ENCODE results near the gene OR7C1.
"Not testable (repeated sequence)": the region's sequence is repeated elsewhere in the genome, so short reads cannot be mapped to it uniquely, and the experiment has no call there.

The OR7C1 gene

DNA sequence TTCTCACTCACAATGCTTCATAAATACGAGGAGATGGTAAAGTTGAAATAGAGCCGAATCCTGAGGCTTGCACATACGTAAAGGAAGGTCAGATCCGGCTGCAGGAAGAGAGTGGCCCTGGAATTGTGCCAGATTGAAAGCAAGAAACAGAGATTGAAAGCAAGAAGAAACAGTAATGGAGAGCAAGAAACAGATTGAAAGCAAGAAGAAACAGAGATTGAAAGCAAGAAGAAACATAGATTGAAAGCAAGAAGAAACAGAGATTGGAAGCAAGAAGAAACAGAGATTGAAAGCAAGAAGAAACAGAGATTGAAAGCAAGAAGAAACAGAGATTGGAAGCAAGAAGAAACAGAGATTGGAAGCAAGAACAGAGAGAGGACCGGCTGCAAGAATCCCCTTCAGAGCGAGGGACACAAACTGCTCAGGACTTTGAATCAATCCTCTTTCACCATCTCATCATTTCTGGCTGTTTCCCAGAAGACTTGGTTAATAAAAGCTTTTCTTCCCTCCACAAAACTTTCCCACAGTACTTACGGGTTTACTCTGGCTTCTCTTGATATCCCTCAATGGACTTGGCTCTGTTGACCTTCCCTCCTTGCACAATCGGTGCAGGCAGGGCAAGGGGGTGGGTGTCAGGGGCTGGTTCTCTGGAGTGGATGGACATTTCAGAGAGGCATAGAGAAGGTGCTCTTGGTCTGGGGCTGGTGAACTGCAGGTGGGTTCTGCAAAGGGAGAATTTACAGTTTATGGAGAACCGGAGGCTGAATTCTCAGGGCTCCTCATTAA lies 25.5 kb downstream of the OR7C1 start:
- TF ChIP-seq, protein P1, sequence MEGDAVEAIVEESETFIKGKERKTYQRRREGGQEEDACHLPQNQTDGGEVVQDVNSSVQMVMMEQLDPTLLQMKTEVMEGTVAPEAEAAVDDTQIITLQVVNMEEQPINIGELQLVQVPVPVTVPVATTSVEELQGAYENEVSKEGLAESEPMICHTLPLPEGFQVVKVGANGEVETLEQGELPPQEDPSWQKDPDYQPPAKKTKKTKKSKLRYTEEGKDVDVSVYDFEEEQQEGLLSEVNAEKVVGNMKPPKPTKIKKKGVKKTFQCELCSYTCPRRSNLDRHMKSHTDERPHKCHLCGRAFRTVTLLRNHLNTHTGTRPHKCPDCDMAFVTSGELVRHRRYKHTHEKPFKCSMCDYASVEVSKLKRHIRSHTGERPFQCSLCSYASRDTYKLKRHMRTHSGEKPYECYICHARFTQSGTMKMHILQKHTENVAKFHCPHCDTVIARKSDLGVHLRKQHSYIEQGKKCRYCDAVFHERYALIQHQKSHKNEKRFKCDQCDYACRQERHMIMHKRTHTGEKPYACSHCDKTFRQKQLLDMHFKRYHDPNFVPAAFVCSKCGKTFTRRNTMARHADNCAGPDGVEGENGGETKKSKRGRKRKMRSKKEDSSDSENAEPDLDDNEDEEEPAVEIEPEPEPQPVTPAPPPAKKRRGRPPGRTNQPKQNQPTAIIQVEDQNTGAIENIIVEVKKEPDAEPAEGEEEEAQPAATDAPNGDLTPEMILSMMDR (IDR thresholded peaks at IDR 0.05; ENCODE audit: control insufficient read depth, extremely low read depth, insufficient read depth): no peak
- no peak overlapping the region for H3K4me3 ChIP-seq (ENCODE audit: low read depth, low read length)
- DNase-seq (ENCODE audit: low read depth): no peak

- DNase-seq (ENCODE audit: low read depth): no peak
- no peak overlapping the region for H3K4me3 ChIP-seq (ENCODE audit: low read depth, low read length)
- TF ChIP-seq, protein P1 (IDR thresholded peaks at IDR 0.05; ENCODE audit: control insufficient read depth, extremely low read depth, insufficient read depth): no peak
Observed at GRCh38 chr19:14804765-14805164, 30.2 kb downstream of the OR7C1 start.

GRCh38 chr19:14798760-14799159 lies 36.2 kb downstream of the OR7C1 start:
- TF ChIP-seq, protein P1 (IDR thresholded peaks at IDR 0.05; ENCODE audit: control insufficient read depth, extremely low read depth, insufficient read depth): no peak
- no peak overlapping the region for H3K4me3 ChIP-seq (ENCODE audit: low read depth, low read length)
- DNase-seq (ENCODE audit: low read depth): no peak

- no peak for DNase-seq (ENCODE audit: low read depth)
- H3K4me3 ChIP-seq (ENCODE audit: low read depth, low read length): no peak overlapping the region
- TF ChIP-seq, protein P1 (IDR thresholded peaks at IDR 0.05; ENCODE audit: control insufficient read depth, extremely low read depth, insufficient read depth): no peak
Observed at GRCh38 chr19:14796021-14796420, 39.0 kb downstream of the OR7C1 start.

GRCh38 chr19:14795078-14795721 lies 39.8 kb downstream of the OR7C1 start:
- TF ChIP-seq, protein P1 (IDR thresholded peaks at IDR 0.05; ENCODE audit: control insufficient read depth, extremely low read depth, insufficient read depth): no peak
- no peak overlapping the region for H3K4me3 ChIP-seq (ENCODE audit: low read depth, low read length)
- DNase-seq (ENCODE audit: low read depth): no peak

GRCh38 chr19:14792250-14792649 lies 42.7 kb downstream of the OR7C1 start:
- H3K4me3 ChIP-seq (ENCODE audit: low read depth, low read length): not testable (repeated sequence)
- peak; percentile 21 for DNase-seq (ENCODE audit: low read depth)

GRCh38 chr19:14786421-14786851 lies 48.5 kb downstream of the OR7C1 start:
- no peak overlapping the region for H3K4me3 ChIP-seq (ENCODE audit: low read depth, low read length)
- DNase-seq (ENCODE audit: low read depth): no peak
- TF ChIP-seq, protein P1 (IDR thresholded peaks at IDR 0.05; ENCODE audit: control insufficient read depth, extremely low read depth, insufficient read depth): peak; percentile 77

- not testable (repeated sequence) for H3K4me3 ChIP-seq (ENCODE audit: low read depth, low read length); DNase-seq (ENCODE audit: low read depth)
Observed at GRCh38 chr19:14785102-14785793, 49.7 kb downstream of the OR7C1 start.

DNA sequence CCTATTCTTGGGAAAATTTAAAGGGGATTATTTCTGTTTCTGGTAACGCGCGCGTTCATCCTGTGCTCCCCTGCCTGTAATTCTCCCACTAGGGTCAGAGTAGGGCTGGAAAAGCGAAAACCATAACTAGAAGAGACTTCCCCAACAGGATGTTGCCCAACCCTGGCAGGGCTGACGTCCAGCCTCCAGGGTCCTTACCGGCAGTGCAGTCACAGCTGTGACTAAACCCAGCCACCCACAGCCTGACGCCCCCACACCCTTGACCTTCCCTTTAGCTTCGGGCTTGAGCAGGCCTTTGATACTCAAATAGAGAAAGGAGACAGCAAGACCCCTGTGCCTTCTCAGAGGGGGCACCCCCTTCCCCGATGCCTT lies 50.3 kb downstream of the OR7C1 start:
- not testable (repeated sequence) for H3K4me3 ChIP-seq (ENCODE audit: low read depth, low read length); DNase-seq (ENCODE audit: low read depth)

DNA sequence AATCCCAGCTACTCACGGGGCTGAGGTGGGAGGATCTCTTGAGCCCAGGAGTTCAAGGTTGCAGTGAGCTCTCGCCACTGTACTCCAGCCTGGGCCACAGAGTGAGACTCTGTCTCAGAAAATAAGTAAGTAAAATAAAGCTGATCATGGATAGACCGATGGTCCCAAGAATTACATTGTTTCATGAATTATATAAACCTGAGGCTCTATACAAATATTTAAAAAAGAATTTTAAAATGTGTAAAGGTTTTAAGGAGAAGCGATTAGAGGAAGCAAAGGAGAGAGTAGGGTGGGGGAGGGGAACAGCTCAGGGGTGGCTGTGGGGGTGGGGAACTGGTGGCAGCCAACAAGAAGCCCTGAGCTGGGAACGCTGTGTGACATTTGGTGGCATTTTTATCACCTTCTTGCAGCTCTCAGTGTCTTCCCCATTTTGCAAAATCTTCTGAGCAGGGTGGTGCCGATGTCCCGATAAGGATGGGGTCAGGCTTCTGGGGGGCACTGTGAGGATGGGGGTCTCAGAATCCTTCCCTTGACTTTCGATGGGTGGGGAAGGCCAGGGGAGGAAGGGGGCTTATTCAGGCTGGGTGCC lies 51.5 kb downstream of the OR7C1 start:
- H3K4me3 ChIP-seq (ENCODE audit: low read depth, low read length); DNase-seq (ENCODE audit: low read depth): not testable (repeated sequence)
